Immature natural killer cell (primary cell): ENCODE results near the gene ACTR3C. TPM values are rescaled to one million over a fixed set of nuclear protein-coding genes. Genes with fewer than 3 reads are reported as not detected.
A peak's percentile ranks its signal among the peaks of the same experiment; 100 is the strongest.

Source experiments
- DNase-seq, 3 donors: peaks; one replicate each; pipeline ENCODE4 v3.0.0; 2022; ENCODE audit warnings: mixed read lengths in 1 of 3
- H3K27ac Mint-ChIP-seq, 6 donors: one replicate each; pipeline ENCODE4 v1.8.0; 2020; ENCODE audit warnings: mixed read lengths in 6 of 6, mild to moderate bottlenecking in 5 of 6, inconsistent platforms in 4 of 6, moderate library complexity in 3 of 6
- H3K27me3 Mint-ChIP-seq, 3 donors: one replicate each; pipeline ENCODE4 v1.8.0; 2020 to 2021; ENCODE audit warnings: low read depth in 3 of 3, mild to moderate bottlenecking in 3 of 3, mixed read lengths in 3 of 3, moderate library complexity in 3 of 3, inconsistent platforms in 1 of 3
- H3K36me3 Mint-ChIP-seq, 3 donors: one replicate each; pipeline ENCODE4 v1.8.0; 2020; ENCODE audit warnings: mixed read lengths in 3 of 3, inconsistent platforms in 2 of 3, mild to moderate bottlenecking in 2 of 3
- H3K4me1 Mint-ChIP-seq, 2 donors: one replicate each; pipeline ENCODE4 v1.8.0; 2020; ENCODE audit warnings: inconsistent platforms in 2 of 2, mild to moderate bottlenecking in 2 of 2, mixed read lengths in 2 of 2, moderate library complexity in 1 of 2
- H3K4me3 Mint-ChIP-seq, 5 donors: one replicate each; pipeline ENCODE4 v1.8.0; 2020; ENCODE audit warnings: mild to moderate bottlenecking in 5 of 5, mixed read lengths in 5 of 5, inconsistent platforms in 3 of 5, moderate library complexity in 3 of 5
- H3K9me3 Mint-ChIP-seq, 6 donors: one replicate each; pipeline ENCODE4 v1.8.0; 2020; ENCODE audit warnings: mild to moderate bottlenecking in 6 of 6, mixed read lengths in 6 of 6, inconsistent platforms in 4 of 6, moderate library complexity in 3 of 6
- polyA plus RNA-seq, 3 donors: library from polyadenylated mRNA; unstranded; fragments of 300-500 nt; fragmentation: Illumina TruSeq; gene quantifications; one replicate each; pipeline ENCODE4 v1.2.3, GENCODE V29; 2021

The ACTR3C gene
- polyA plus RNA-seq, 3 donors from 2014 or later: 3.6 to 8.8 (median 6.5) TPM

DNA sequence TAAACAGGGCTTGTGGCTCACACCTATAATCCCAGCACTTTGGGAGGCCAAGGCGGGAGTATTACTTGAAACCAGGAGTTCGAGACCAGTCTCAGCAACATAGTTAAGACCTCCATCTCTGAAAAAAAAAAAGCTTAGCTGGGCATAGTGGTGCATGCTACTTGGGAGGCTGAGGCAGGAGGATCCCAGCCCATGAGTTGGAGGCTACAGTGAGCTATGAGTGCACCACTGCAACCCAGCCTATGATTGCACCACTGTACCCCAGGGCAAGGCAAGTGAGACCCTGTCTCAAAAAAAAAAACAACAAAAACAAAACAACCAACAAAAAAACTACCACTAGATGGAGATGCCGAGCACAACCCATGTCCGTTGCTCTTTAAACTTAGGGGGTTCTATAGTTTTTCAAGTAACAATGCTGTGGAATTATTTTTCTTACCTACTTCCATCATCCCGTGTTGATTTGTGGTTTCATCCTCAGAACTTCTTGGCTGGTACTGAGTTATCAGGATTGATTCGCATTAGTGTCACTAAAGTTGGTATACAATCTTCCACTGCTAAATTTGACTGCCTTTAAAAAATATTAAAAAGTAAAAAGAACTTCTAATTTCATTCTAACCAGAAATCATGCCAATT is 33.0 kb upstream of the ACTR3C start:
- H3K27ac Mint-ChIP-seq: peak overlapping the region in 2 of 6 donors; percentile 30 to 80
- DNase-seq: peak; percentile 41 to 54 (median 52)
- H3K4me1 Mint-ChIP-seq: peaks cover 38 to 45% of the 10 kb centered on the region in 2 donors
- no peak overlapping the region for H3K4me3 Mint-ChIP-seq
- peaks cover 2 to 10% (median 3%) of the 10 kb centered on the region in 3 donors for H3K27me3 Mint-ChIP-seq
- H3K36me3 Mint-ChIP-seq: peaks cover 0 to 3% (median 0%) of the 10 kb centered on the region in 3 donors
- H3K9me3 Mint-ChIP-seq: no peaks in the 10 kb centered on the region

DNA sequence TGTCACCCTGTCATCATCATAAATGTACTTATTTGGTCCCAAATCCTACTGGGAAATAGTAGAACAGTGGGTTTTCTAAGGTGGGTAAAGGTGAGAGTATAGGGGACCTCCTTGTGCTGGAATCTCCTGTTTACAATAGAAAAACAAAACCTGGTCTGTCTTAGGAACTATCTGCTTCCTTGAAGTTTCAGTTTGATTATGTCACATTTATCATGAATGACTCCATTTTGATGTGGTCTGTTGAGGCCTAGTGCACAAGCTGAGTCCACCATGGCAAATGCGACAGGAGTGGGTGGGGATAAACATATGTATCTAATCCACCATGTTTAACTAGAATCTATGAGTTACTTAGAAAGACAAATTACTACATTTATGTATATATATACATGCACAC is 32.3 kb upstream of the ACTR3C start:
- peaks cover 2 to 10% (median 3%) of the 10 kb centered on the region in 3 donors for H3K27me3 Mint-ChIP-seq
- H3K36me3 Mint-ChIP-seq: peaks cover 0 to 3% (median 0%) of the 10 kb centered on the region in 3 donors
- no peaks in the 10 kb centered on the region for H3K9me3 Mint-ChIP-seq
- H3K4me1 Mint-ChIP-seq: peaks cover 38 to 45% of the 10 kb centered on the region in 2 donors
- no peak overlapping the region for H3K27ac Mint-ChIP-seq
- no peak overlapping the region for H3K4me3 Mint-ChIP-seq
- DNase-seq: no peak

DNA sequence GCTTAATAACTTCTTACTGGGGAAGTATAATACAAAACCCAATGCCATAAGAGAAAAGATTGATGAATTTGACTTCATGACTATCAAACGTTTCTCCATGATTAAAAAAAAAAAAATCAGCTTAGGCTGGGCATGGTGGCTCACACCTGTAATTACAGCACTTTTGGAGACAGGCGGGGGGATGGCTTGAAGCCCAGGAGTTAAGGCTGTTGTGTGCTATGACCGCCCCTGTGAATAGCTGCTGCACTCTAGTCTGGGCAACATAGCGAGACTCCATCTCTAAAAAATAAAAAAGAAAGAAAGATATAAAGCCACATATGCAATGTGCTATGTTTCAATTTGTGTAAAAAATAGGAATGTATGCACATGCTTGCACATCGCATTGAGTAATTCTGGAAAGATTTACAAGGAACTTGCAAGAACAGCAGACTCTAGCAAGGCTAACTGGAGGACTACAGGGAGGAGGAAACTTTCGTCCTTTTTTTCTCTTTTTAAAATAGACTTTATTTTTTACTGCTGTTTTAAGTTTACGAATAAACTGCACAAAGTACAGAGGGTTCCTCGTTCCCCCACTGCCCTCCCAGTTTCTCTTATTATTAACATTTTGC is 28.3 kb upstream of the ACTR3C start:
- no peak overlapping the region for H3K27ac Mint-ChIP-seq
- DNase-seq: no peak
- no peak overlapping the region for H3K4me3 Mint-ChIP-seq
- no peaks in the 10 kb centered on the region for H3K9me3 Mint-ChIP-seq
- peaks cover 5 to 9% (median 5%) of the 10 kb centered on the region in 3 donors for H3K27me3 Mint-ChIP-seq
- peaks cover 5 to 8% of the 10 kb centered on the region in 2 donors for H3K4me1 Mint-ChIP-seq
- H3K36me3 Mint-ChIP-seq: no peaks in the 10 kb centered on the region

DNA sequence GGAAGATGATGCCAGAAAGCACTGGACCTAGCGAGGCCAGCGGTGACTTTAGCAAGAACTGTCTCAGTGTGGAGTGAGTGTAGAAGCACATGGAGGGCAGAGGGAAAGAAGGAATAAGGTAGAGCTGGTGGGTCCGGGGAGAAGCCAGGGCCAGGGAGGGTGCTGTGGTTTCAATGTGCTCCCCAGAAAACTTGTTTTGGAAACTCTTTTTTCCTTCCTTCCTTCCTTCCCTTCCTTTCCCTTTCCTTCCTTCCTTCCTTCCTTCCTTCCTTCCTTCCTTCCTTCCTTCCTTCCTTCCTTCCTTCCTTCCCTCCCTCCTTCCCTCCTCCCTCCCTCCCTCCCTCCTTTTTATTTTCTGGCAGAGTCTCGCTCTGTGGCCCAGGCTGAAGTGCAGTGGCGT is 23.6 kb upstream of the ACTR3C start:
- H3K27me3 Mint-ChIP-seq: peaks cover 13 to 22% (median 16%) of the 10 kb centered on the region in 3 donors
- no peak overlapping the region for H3K27ac Mint-ChIP-seq
- no peak for DNase-seq
- peaks cover 0 to 13% (median 5%) of the 10 kb centered on the region in 6 donors for H3K9me3 Mint-ChIP-seq
- H3K36me3 Mint-ChIP-seq: no peaks in the 10 kb centered on the region
- H3K4me1 Mint-ChIP-seq: no peaks in the 10 kb centered on the region
- no peak overlapping the region for H3K4me3 Mint-ChIP-seq

DNA sequence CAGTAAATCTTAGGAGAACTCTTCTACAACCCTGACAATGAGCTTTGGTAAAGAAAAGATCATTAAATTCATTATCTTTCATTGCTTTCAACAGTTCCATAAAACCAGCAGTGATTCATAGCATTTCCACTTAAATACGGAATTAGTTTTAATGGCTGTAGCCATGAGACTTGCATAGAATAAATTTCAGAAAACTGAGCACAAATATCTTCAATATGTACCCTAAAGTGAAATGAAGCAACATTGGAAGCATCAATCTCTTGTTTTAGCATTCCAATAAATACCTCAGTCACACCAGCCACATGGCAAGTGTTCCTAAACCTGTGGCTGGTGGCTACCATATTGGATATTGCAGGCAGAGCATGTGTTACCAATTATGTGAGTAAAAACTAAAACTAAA is 21.7 kb upstream of the ACTR3C start:
- Mint-ChIP-seq H3K9me3 (peaks cover 0 to 13% (median 5%) of the 10 kb centered on the region in 6 donors), H3K36me3 (no peaks in the 10 kb centered on the region), H3K27me3 (peaks cover 15 to 19% (median 18%) of the 10 kb centered on the region in 3 donors), H3K4me1 (no peaks in the 10 kb centered on the region), H3K27ac (no peak overlapping the region), H3K4me3 (no peak overlapping the region)
- no peak for DNase-seq

DNA sequence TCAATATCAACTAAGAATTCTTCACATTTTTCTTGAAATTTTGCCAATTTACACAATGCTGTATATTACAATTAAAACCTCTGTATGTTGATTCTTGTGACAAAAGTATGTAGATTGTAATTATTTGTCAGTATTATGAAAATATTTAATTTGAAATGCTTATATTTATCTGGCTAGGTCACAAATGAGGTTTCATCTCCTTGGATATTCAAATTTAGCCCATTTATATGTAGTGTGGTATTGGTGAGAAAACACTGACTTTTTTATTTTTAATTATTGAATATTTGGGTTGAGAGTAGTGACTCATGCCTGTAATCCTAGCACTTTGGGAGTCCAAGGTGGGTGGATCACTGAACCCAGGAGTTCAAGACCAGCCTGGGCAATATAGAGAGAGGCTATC is 21.0 kb upstream of the ACTR3C start:
- Mint-ChIP-seq H3K36me3 (no peaks in the 10 kb centered on the region), H3K9me3 (peaks cover 0 to 13% (median 5%) of the 10 kb centered on the region in 6 donors), H3K4me3 (no peak overlapping the region), H3K27me3 (peaks cover 16 to 24% (median 18%) of the 10 kb centered on the region in 3 donors), H3K4me1 (peaks cover 0 to 2% of the 10 kb centered on the region in 2 donors), H3K27ac (no peak overlapping the region)
- DNase-seq: no peak

DNA sequence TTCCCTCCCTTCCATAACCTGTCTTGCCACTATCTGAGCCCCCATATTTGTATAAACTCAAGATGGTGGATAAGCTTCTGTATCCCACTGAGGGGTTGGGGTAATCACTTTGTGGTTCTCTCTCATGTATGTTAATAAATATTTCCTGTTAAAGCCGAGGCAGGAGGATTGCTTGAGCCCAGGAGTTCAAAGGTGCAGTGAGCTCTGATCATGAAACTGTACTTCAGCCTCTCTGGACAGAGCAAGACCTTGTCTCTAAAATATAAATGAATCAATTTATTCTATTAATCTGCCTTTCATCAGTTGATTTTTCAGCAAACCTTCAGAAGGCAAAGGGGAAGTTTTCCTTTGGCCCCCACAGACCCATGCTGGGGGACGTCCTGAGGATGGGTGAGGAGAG is 19.9 kb upstream of the ACTR3C start:
- H3K9me3 Mint-ChIP-seq: peaks cover 0 to 13% (median 5%) of the 10 kb centered on the region in 6 donors
- no peaks in the 10 kb centered on the region for H3K36me3 Mint-ChIP-seq
- H3K4me1 Mint-ChIP-seq: peaks cover 0 to 2% of the 10 kb centered on the region in 2 donors
- no peak overlapping the region for H3K27ac Mint-ChIP-seq
- no peak for DNase-seq
- no peak overlapping the region for H3K4me3 Mint-ChIP-seq
- peaks cover 16 to 24% (median 18%) of the 10 kb centered on the region in 3 donors for H3K27me3 Mint-ChIP-seq

DNA sequence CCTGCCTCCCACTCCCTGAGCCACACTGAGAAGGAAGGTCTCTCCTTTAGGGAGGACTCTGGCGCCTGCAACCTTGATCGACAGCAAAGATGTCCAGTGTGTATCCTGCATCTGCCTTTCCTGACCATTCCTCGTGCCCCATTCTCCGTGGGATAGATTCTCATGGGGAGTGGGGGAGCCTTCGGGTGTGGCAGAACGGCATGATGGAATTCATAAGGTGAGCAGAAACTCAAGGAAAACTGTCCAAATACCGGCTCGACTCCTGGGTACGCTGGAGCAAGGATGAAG is 18.7 kb upstream of the ACTR3C start:
- H3K4me3 Mint-ChIP-seq: no peak overlapping the region
- H3K27ac Mint-ChIP-seq: no peak overlapping the region
- peaks cover 16 to 21% (median 16%) of the 10 kb centered on the region in 3 donors for H3K27me3 Mint-ChIP-seq
- H3K4me1 Mint-ChIP-seq: peaks cover 0 to 2% of the 10 kb centered on the region in 2 donors
- peaks cover 0 to 3% (median 0%) of the 10 kb centered on the region in 3 donors for H3K36me3 Mint-ChIP-seq
- DNase-seq: no peak
- H3K9me3 Mint-ChIP-seq: peaks cover 0 to 13% (median 5%) of the 10 kb centered on the region in 6 donors

DNA sequence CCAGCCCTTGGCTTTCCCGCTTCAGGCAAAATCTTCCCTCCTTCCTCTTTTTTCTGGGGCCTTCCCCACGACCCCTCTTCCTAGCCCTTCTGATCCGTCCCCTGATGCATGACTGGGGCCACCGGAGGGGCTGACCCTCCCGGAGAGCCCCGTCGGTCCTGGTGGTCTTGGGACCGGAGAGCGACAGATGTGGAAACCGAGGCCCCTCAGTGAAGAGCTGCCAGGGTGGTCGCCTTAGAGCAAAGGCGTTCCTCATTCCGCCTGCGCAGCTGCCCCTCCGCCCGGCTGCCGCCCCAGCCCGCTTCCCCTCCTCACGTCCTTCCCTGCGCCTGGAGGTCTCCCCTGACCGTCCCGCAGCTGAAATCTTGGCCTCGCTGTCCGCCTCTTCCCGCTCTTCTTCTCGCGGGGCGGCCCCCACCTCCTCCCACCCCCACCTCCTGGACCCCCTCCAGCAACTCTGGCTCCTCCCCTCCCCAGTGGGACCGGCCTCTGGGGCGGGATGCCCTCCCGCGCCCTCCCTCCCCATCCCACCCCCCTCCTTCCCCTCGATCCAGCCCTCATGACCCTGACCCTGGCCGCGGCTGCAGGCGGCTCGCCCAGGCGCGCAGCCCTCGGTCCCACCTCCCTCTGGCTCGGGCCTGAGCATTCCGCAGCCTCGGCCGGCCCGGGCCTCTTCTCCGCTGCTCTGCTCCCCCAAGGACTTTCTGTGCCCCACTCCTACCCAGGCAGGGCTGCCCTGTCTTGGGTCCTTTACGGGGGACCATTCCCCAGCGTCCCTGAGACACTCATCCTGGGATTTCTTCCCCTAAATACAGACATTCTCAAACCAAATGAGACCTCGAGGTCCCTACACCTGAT is 18.1 kb upstream of the ACTR3C start, which contains the start of gene RARRES2:
TSS of gene RARRES2 (minus strand) at position 367 of the 858 bp plus-strand sequence. CDS start 1,020 bp downstream, outside the sequence.
- Mint-ChIP-seq H3K36me3 (peaks cover 0 to 3% (median under 1%) of the 10 kb centered on the region in 3 donors), H3K9me3 (peaks cover 0 to 13% (median 5%) of the 10 kb centered on the region in 6 donors), H3K4me1 (peaks cover 0 to 2% of the 10 kb centered on the region in 2 donors), H3K27me3 (peaks cover 13 to 21% (median 16%) of the 10 kb centered on the region in 3 donors), H3K4me3 (no peak within 1 kb of the TSS), H3K27ac (no peak within 1 kb of the TSS)
- no peak for DNase-seq

DNA sequence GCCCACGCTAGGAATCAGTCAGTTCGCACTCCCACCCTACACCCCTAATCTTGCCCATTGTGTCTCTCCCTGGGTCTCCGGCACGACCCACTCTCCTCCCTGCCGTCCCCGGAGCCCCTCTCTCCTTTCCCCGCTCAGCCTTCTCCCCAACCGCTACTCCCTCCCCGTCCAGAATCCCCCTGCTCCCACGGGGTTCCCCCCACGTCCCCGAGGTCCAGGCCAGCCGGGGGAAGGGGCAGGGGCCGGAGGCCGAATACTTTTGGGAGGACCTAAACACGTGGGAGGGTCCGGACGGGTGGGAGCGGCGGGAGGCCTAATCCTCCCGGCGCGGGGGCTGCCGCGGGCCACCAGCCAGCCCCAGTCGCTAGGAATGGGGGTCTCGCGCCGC is 17.5 kb upstream of the ACTR3C start:
- peaks cover 0 to 13% (median 5%) of the 10 kb centered on the region in 6 donors for H3K9me3 Mint-ChIP-seq
- no peak overlapping the region for H3K27ac Mint-ChIP-seq
- H3K4me1 Mint-ChIP-seq: peaks cover 0 to 2% of the 10 kb centered on the region in 2 donors
- peaks cover 13 to 21% (median 16%) of the 10 kb centered on the region in 3 donors for H3K27me3 Mint-ChIP-seq
- H3K4me3 Mint-ChIP-seq: no peak overlapping the region
- DNase-seq: no peak
- H3K36me3 Mint-ChIP-seq: peaks cover 3 to 6% (median 4%) of the 10 kb centered on the region in 3 donors

DNA sequence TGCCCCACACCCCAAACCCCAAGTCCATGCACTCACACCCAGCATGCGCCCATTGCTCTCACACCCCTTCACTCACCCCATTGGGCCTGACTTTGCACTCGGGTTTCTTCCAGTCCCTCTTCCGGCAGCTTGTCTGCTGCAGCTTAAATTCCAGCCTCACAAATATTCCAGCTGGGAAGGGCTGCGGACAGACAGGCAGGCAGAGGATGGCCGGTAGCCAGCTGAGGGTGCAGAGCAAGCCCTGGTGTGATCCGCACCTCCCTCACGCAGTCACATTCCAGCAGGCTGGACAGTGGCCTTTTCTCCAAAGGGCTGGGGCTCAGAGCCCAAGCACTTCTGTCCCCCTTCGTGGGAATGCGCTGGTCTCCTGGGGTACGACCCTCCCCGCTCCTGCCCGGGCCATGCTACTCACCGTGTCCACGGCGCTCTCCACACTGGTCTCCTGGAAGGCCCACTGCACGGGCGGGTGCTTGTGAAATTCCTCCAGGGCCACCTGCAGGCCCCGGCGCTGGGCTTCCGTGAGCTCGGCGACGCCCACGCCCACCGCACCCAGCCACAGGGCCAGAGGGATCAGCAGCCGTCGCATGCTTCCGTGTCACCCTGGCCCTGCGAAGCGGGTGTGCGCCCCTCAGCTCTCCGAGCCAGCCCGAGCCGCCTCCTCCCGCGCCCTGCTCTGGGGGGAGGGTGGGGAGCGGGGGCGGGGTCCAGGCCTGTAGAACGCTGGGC is 16.8 kb upstream of the ACTR3C start:
- no peak overlapping the region for H3K4me3 Mint-ChIP-seq
- H3K9me3 Mint-ChIP-seq: peaks cover 0 to 13% (median 5%) of the 10 kb centered on the region in 6 donors
- H3K27me3 Mint-ChIP-seq: peaks cover 15 to 21% (median 16%) of the 10 kb centered on the region in 3 donors
- peaks cover 3 to 6% (median 4%) of the 10 kb centered on the region in 3 donors for H3K36me3 Mint-ChIP-seq
- peaks cover 0 to 2% of the 10 kb centered on the region in 2 donors for H3K4me1 Mint-ChIP-seq
- no peak for DNase-seq
- H3K27ac Mint-ChIP-seq: no peak overlapping the region

DNA sequence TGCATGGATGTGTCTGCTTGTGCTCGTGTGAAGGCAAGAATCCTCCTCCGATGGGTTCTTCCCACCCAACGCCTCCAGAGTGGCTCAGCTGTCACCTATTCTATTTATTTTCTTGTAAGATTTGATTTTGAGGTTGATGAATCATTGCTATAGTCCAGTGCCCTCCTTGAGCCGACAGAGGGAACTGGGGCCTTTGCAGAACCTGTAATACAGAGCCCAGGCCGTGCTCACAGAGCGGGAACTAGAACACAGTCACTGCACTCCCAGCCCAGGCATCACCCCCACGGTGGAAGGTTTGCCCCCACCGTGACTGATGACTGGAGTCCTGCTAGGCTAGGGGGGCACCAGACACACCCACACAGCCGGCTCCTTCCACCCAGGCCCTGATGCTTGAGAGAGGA is 16.1 kb upstream of the ACTR3C start:
- peaks cover 3 to 6% (median 4%) of the 10 kb centered on the region in 3 donors for H3K36me3 Mint-ChIP-seq
- H3K9me3 Mint-ChIP-seq: peaks cover 0 to 12% (median 4%) of the 10 kb centered on the region in 6 donors
- peaks cover 13 to 21% (median 15%) of the 10 kb centered on the region in 3 donors for H3K27me3 Mint-ChIP-seq
- no peak overlapping the region for H3K4me3 Mint-ChIP-seq
- H3K4me1 Mint-ChIP-seq: peaks cover 0 to 2% of the 10 kb centered on the region in 2 donors
- H3K27ac Mint-ChIP-seq: no peak overlapping the region
- no peak for DNase-seq

DNA sequence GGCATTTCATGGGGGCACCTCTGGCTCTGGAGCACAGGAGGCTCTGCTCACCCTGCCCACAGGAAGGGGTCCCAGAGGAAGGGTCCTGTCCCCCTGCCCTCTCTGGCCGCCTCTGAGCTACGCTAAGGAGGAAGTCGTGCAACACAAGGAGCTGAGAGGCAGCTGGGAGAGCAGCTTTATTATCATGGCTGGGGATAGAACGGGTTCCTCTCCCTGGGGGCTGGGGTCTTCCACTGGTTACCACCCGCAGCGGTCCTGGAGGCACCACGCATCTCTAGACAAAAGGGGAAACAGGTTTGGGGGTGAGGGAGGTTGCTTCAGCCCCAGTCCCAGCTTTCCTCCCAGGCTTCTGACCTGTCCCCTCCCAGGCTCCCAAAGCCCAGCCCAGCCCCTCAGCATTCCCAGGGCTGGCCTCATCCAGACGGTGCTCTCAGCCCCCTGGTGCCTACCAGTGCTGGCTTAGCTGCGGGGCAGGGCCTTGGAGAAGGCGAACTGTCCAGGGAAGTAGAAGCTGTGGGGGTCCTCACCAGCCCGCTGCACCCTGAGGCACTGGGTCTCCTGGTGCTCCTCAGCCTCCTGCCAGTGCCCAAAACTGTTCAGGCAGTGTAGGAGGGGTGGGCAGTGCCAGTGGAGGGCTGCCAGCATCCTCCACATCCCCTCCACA is 15.0 kb upstream of the ACTR3C start:
- Mint-ChIP-seq H3K36me3 (peaks cover 3 to 6% (median 4%) of the 10 kb centered on the region in 3 donors), H3K4me3 (no peak overlapping the region), H3K4me1 (peaks cover 0 to 2% of the 10 kb centered on the region in 2 donors), H3K27me3 (peaks cover 9 to 13% (median 11%) of the 10 kb centered on the region in 3 donors), H3K27ac (no peak overlapping the region), H3K9me3 (peaks cover 0 to 2% (median under 1%) of the 10 kb centered on the region in 6 donors)
- DNase-seq: no peak
